GM21447 (cell line): ENCODE data around the gene PLXNB2.

Source experiments
- ATAC-seq: cut with Tn5 transposase; IDR thresholded peaks from one replicate; pipeline ENCODE4 v1.9.1; 2021; ENCODE audit not compliant: unreplicated experiment

PLXNB2 gene

GRCh38 chr22:50298937-50299784, 8.3 kb downstream of the PLXNB2 start:
- no peak for ATAC-seq

GRCh38 chr22:50298266-50298637, 9.2 kb downstream of the PLXNB2 start:
- no peak for ATAC-seq

GRCh38 chr22:50297510-50298265, 9.8 kb downstream of the PLXNB2 start:
- no peak for ATAC-seq

- no peak for ATAC-seq
These were observed 10.6 kb downstream of the PLXNB2 start for GRCh38 chr22:50296658-50297490.

- ATAC-seq, result no peak
These were observed 13.2 kb downstream of the PLXNB2 start for GRCh38 chr22:50294319-50294656.

- no peak for ATAC-seq
These were observed 13.8 kb downstream of the PLXNB2 start for GRCh38 chr22:50293441-50294318.

GRCh38 chr22:50292643-50293440, 14.6 kb downstream of the PLXNB2 start:
- ATAC-seq, result no peak

GRCh38 chr22:50289942-50290630, 17.4 kb downstream of the PLXNB2 start:
- no peak for ATAC-seq

- ATAC-seq, result no peak
These were observed 18.1 kb downstream of the PLXNB2 start for GRCh38 chr22:50289151-50289941.

- no peak for ATAC-seq
These were observed 19.7 kb downstream of the PLXNB2 start for GRCh38 chr22:50287731-50288130.

- no peak for ATAC-seq
These were observed 20.6 kb downstream of the PLXNB2 start for GRCh38 chr22:50286701-50287318.

- ATAC-seq, result no peak
These were observed 21.2 kb downstream of the PLXNB2 start for GRCh38 chr22:50286275-50286674.

GRCh38 chr22:50285568-50286229, 21.7 kb downstream of the PLXNB2 start:
- ATAC-seq, result no peak

- no peak for ATAC-seq
These were observed 23.0 kb downstream of the PLXNB2 start for GRCh38 chr22:50284479-50284878.

GRCh38 chr22:50283821-50284220, 23.6 kb downstream of the PLXNB2 start:
- no peak for ATAC-seq

- no peak for ATAC-seq
These were observed 24.9 kb downstream of the PLXNB2 start for GRCh38 chr22:50282361-50283155.

GRCh38 chr22:50281957-50282356, 25.5 kb downstream of the PLXNB2 start:
- no peak for ATAC-seq
